Measurements from ENCODE around the gene DDX1.
"Not testable (repeated sequence)": the region's sequence is repeated elsewhere in the genome, so short reads cannot be mapped to it uniquely, and the experiment has no call there.

The DDX1 gene

GRCh38 chr2:15591692-15592463 is at the start of gene DDX1:
Gene DDX1 (plus strand): TSS chr2:15591868. CDS start chr2:15591934, 66 bp downstream.
- DNase-seq (ENCODE audit: insufficient read length, low spot score) (peak; percentile 81), FAIRE-seq (peak; percentile 73)

- DNase-seq (ENCODE audit: insufficient read length, low spot score); FAIRE-seq: not testable (repeated sequence)
Observed at GRCh38 chr2:15542269-15542668, 49.4 kb upstream of the DDX1 start.

DNA sequence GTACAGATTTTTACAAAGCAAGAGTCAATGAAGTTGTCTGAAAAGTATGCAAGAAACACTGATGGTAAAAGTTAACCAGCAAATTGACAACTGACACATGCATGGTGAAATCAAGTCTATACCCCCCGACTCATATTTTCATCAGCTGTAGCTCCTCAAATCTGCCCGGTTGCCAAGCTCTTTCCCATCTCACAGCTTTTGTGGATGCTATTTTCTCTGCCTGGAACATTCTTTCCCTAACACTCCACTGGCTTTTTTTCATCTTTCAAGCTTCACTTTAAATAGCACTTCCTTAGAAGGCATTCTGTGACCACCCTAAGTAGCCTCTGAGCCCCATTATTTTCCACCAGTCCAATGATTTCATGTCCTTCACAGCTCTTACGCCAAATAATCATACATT is 48.6 kb upstream of the DDX1 start:
- DNase-seq (ENCODE audit: insufficient read length, low spot score) (no peak), FAIRE-seq (no peak)

DNA sequence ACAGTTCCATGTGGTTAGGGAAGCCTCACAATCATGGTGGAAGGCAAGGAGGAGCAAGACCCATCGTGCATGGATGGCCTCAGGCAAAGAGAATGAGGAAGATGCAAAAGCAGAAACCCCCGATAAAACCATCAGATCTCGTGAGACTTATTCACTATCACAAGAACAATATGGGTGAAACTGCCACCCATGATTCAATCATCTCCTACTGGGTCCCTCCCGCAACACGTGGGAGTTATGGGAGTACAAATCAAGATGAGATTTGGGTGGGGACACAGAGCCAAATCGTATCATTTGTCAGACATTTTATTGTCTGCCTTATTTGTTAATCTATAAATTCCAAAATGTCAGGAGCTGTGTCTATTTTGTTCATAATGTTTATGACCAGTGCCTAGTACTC is 48.1 kb upstream of the DDX1 start:
- no peak for FAIRE-seq

GRCh38 chr2:15544227-15544626 is 47.4 kb upstream of the DDX1 start:
- DNase-seq (ENCODE audit: insufficient read length, low spot score) (no peak), FAIRE-seq (no peak)

More for the DNA sequence above, 48.1 kb upstream of the DDX1 start:
- DNase-seq (ENCODE audit: insufficient read length, low spot score) = no peak

- DNase-seq (ENCODE audit: insufficient read length, low spot score) (no peak), FAIRE-seq (no peak)
Observed at GRCh38 chr2:15546297-15547098, 45.2 kb upstream of the DDX1 start.

GRCh38 chr2:15547115-15547876 is 44.4 kb upstream of the DDX1 start:
- FAIRE-seq = no peak
- DNase-seq (ENCODE audit: insufficient read length, low spot score) = no peak

GRCh38 chr2:15548974-15549373 is 42.7 kb upstream of the DDX1 start:
- no peak for FAIRE-seq
- no peak for DNase-seq (ENCODE audit: insufficient read length, low spot score)

DNA sequence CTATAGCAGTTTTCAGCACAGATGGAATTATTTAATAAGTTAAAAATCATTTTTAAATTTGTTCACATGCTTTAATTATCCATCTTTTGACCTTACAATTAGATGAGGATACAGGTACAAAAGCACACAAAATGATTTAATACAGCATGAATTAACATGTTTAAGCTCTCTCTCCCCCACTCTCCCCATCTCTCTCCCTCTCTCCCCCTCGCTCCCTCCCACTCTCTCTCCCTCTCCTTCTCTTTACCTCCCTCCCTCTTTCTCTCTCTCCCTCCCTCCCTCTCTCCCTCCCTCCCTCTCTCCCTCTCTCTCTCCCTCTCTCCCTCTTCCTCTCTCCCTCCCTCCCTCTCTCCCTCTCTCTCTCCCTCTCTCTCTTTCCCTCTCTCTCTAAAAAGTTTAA is 38.1 kb upstream of the DDX1 start:
- DNase-seq (ENCODE audit: insufficient read length, low spot score) = no peak
- no peak for FAIRE-seq

GRCh38 chr2:15553951-15554350 is 37.7 kb upstream of the DDX1 start:
- DNase-seq (ENCODE audit: insufficient read length, low spot score) (no peak), FAIRE-seq (no peak)

DNA sequence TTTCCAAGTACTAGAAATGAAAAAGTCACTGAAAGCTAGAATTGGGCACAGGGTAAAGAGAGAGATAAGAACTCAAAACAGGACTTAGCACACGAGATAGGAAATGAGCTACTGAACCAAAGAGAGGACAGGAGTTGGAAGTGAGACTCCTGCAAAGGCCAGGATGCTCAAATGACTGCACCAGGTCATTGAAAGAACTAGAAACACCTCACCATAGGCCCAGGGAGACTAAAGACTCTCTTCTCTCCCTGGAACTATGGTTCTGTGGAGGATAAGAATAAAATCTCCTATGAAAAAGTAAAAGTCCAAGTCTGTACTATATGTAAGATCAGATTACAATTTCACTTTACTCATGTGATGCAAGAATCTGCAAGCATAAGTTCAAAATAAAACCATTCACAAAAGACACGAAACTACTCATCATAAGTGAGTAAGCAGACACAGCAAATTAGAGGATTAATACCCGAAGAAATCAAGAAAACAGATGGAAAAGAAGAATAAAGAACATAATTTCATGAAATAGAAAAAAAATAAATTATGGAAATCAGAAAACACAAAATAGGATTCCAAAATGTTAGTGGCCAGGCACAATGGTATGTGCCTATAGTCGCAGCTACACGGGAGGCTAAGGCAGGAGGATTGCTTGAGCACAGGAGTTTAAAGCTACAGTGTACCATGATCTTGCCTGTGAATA is 37.0 kb upstream of the DDX1 start:
- no peak for DNase-seq (ENCODE audit: insufficient read length, low spot score)
- FAIRE-seq = no peak

DNA sequence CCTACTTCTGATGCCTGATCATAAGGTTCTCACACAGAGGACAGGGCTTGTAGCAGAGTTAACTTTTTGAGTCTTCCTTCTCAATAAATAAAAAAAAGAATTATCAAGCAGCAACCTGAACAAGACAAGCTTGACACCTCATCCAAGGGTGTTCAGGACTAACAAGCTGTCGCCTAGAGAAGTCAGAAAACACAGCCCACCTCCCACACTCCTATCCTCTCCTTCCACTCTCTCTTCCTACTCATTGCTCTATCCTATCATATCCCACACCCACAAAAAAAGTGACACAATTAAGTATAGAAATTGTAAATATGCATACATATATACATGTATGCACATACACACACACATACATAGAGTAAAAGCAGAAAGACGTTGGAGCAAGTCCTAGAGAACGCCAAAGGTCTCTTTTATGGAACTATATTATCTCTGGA is 35.9 kb upstream of the DDX1 start:
- DNase-seq (ENCODE audit: insufficient read length, low spot score) = no peak
- FAIRE-seq = no peak

- FAIRE-seq = no peak
- no peak for DNase-seq (ENCODE audit: insufficient read length, low spot score)
Observed at GRCh38 chr2:15556311-15556930, 35.2 kb upstream of the DDX1 start.

DNA sequence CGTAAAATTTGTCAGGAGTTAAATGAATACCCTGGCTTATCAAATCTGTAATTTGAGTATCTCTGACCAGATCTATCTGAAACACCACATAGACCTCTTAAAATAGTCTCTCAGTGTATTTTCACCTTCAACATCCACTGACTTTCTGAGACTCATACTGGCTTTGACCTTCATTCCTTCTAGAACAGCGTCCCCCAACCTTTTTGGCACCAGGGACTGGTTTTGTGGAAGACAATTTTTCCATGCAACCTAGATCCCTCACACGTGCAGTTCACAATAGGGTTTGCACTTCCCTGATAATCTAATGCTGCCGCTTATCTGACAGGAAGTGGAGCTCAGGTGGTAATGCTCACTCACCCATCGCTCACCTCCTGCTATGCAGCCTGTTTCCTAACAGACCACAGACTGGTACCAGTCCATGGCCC is 33.8 kb upstream of the DDX1 start:
- DNase-seq (ENCODE audit: insufficient read length, low spot score) = no peak
- no peak for FAIRE-seq

DNA sequence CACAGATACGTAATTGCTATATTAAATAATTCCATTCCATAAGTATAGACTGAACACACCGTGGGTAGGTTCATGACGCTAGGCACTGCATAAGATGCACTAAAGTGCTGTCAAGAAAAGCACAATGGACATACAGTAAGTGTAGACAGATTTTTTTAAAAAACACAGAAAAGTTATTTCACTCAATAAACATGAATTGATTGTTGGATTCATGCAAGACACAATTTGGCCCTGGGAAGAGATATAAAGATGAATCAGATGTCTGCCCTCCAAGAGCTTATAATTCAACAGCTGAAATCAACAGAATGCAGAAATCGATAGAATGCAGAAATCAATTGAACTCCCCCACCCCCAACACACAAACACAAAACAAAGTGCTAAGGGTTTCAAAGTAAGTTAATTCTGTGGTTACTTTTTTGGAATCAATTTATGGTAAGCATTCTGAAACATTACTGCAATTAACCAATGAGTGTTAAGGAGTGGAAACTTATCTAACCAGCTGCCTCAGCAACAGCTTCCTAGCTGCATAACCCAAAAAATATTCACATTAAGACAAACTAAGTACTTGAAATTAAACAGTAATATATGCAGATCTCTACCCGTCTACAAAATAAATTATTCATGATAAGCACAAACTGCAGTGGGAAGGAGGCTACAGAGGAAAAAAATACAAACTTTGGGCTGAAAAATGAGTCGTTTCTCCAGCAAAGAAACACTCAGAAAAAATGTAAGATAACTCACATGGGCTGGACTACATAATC is 32.1 kb upstream of the DDX1 start:
- DNase-seq (ENCODE audit: insufficient read length, low spot score) (no peak), FAIRE-seq (no peak)

GRCh38 chr2:15560140-15560987 is 31.3 kb upstream of the DDX1 start:
- DNase-seq (ENCODE audit: insufficient read length, low spot score) (no peak), FAIRE-seq (peak; percentile 73)

DNA sequence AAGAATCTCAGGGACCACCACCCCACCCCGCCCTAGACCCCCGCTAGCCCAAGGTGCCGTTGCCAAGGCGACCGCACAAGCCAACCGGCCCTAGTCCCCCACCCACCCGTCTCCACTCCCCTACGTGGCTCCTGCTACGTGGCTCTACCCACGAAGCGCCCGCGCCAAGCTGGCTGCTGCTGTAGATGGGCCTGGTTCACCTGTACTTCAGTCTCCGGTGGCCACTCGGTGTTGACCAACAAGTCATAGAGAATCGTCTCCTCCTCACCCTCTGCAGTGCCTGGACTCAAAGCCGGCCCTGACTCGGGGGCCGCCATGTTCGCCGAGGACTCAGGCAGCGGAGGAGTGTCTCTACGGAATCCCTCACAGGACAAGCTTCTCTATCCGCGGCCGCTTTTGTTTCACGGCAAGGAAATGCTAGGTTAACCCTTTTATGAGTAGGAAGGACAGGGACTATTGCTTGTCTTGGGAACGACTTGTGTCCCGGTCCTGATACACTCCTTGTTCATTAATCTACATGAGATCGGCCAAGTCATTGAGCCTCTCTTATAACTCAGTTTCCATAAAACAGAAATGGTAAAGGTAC is 30.6 kb upstream of the DDX1 start, which contains the start of gene NBAS:
NBAS (minus strand) TSS at position 347 of the 586 bp plus-strand sequence; CDS start at position 317, 30 bp downstream.
- DNase-seq (ENCODE audit: insufficient read length, low spot score) (peak; percentile 60), FAIRE-seq (peak; percentile 92)
